Transverse colon (tissue), 4 donors: Measurements from ENCODE around the gene NFASC.

Source experiments
- POLR2A ChIP-seq: fragments of 450-650 bp; IDR thresholded peaks from one replicate; pipeline ENCODE4 v1.6.1; 2016; ENCODE audit warnings: antibody characterized with exemption, mild to moderate bottlenecking, moderate library complexity
- POLR2AphosphoS5 ChIP-seq, 3 donors: sonication (generic); formaldehyde crosslinking; IDR thresholded peaks; one replicate each; pipeline ENCODE4 v1.6.1; 2016; ENCODE audit warnings: antibody characterized with exemption in 3 of 3
- TF ChIP-seq, protein P1 (sequence below), 5 experiments: fragments of 200-600 bp in 3 of 5; fragments of 450-650 bp in 2 of 5; sonication (generic) in 3 of 5; IDR thresholded peaks; 1 replicate in 2 of 5; 2 replicates in 3 of 5; pipeline ENCODE4 v1.5.1; 2016 to 2017; ENCODE audit warnings: antibody characterized with exemption in 5 of 5, inconsistent platforms in 3 of 5, mild to moderate bottlenecking in 2 of 5, moderate library complexity in 1 of 5

GRCh38 chr1:205071801-205072200 is 201.1 kb downstream of the NFASC start:
- TF ChIP-seq, protein P1, sequence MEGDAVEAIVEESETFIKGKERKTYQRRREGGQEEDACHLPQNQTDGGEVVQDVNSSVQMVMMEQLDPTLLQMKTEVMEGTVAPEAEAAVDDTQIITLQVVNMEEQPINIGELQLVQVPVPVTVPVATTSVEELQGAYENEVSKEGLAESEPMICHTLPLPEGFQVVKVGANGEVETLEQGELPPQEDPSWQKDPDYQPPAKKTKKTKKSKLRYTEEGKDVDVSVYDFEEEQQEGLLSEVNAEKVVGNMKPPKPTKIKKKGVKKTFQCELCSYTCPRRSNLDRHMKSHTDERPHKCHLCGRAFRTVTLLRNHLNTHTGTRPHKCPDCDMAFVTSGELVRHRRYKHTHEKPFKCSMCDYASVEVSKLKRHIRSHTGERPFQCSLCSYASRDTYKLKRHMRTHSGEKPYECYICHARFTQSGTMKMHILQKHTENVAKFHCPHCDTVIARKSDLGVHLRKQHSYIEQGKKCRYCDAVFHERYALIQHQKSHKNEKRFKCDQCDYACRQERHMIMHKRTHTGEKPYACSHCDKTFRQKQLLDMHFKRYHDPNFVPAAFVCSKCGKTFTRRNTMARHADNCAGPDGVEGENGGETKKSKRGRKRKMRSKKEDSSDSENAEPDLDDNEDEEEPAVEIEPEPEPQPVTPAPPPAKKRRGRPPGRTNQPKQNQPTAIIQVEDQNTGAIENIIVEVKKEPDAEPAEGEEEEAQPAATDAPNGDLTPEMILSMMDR (IDR thresholded peaks at IDR 0.05) = no peak
- TF ChIP-seq POLR2A = no peak
- no peak for TF ChIP-seq POLR2AphosphoS5 (IDR thresholded peaks at IDR 0.05)
